OCI-LY3 (cell line): ENCODE results near the gene RAMP1.

Source experiments
- CTCF ChIP-seq: fragments of 200-600, 300-600 bp; sonication (generic); IDR thresholded peaks from 2 replicates; pipeline ENCODE4 v1.5.1; 2014; ENCODE audit warnings: antibody characterized with exemption, low read length, low read depth
- EZH2phosphoT487 ChIP-seq: fragments of 200-600 bp; shearing (Covaris generic); IDR thresholded peaks from 2 replicates; pipeline ENCODE4 v1.6.1; 2018; ENCODE audit warnings: antibody characterized with exemption, mixed run types, low read depth

- no peak for TF ChIP-seq CTCF
- TF ChIP-seq EZH2phosphoT487, result no peak
Observed at GRCh38 chr2:237931205-237931721, 71.8 kb downstream of the RAMP1 start.
